K562 (cell line): Measurements from ENCODE around the gene SULT1C3. TPM values are rescaled to one million over a fixed set of nuclear protein-coding genes. Genes with fewer than 3 reads are reported as not detected.

Experiments used
- ATAC-seq: fragments of 200-7000 bp; cut with Tn5 transposase; 3 replicates; pipeline ENCODE4 v1.9.1; 2020; ENCODE audit warnings: moderate library complexity
- BruUV-seq: library from RNA; stranded (reverse); fragments of 400-500 nt; replicated peaks from 2 replicates; lab custom pipeline; 2021; lab: Mats Ljungman, UMichigan
- CTCF ChIA-PET: fragments of 300-600 bp; formaldehyde crosslinking; extraction: SDS; loops from one replicate; lab custom pipeline; 2021; ENCODE audit warnings: low intra/inter-chr PET ratio; lab: Yijun Ruan, JAX
- POLR2A ChIA-PET: fragments of 300-600, 350-650 bp; sonication (Branson Sonifier 250); formaldehyde crosslinking; extraction: SDS; loops from one replicate; lab custom pipeline; 2021; ENCODE audit warnings: antibody characterized with exemption, inconsistent platforms; lab: Yijun Ruan, JAX
- DNase-seq, 4 experiments: peaks; one replicate each; pipeline versions ENCODE4 v3.0.0 to v3.0.0-alpha.2; 2011 to 2018; ENCODE audit warnings: low spot score in 3 of 4, mixed read lengths in 3 of 4; ENCODE audit errors: extremely low read depth in 1 of 4
- FAIRE-seq: peaks from 2 replicates; lab custom pipeline; 2011; peaks lifted over from hg19 to GRCh38; lab: Jason Lieb, UNC
- H2AFZ ChIP-seq: 2 replicates; pipeline ENCODE4 v1.6.0; 2011; ENCODE audit warnings: low read depth, low read length, control low read depth, inconsistent platforms
- H3K27ac ChIP-seq: fragments of 200-600 bp; 3 replicates; pipeline ENCODE4 v1.8.0; 2011; ENCODE audit warnings: low read depth, mild to moderate bottlenecking, control low read depth, inconsistent platforms, low read length, moderate library complexity, mixed read lengths; ENCODE audit errors: extremely low read depth
- H3K27me3 ChIP-seq, 2 experiments: fragments of 300-600 bp in 1 of 2; 2 replicates in 1 of 2; 3 replicates in 1 of 2; pipeline versions ENCODE4 v1.6.0 to v1.8.0; 2011; ENCODE audit warnings: inconsistent platforms in 2 of 2, low read length in 2 of 2, mild to moderate bottlenecking in 1 of 2, mixed read lengths in 1 of 2, moderate library complexity in 1 of 2; ENCODE audit not compliant: control insufficient read depth in 2 of 2, insufficient read depth in 2 of 2
- H3K36me3 ChIP-seq: fragments of 300-600 bp; 3 replicates; pipeline ENCODE4 v1.8.0; 2011; ENCODE audit warnings: mild to moderate bottlenecking, low read length, inconsistent platforms; ENCODE audit not compliant: control insufficient read depth, insufficient read depth
- H3K4me1 ChIP-seq, 2 experiments: fragments of 200-600 bp in 1 of 2; replicated peaks in 1 of 2; 2 replicates in 1 of 2; 3 replicates in 1 of 2; pipeline versions ENCODE4 v1.5.1 to v1.8.0; 2011; ENCODE audit warnings: inconsistent platforms in 2 of 2, low read length in 2 of 2, mild to moderate bottlenecking in 1 of 2, mixed read lengths in 1 of 2, moderate library complexity in 1 of 2; ENCODE audit not compliant: control insufficient read depth in 2 of 2, insufficient read depth in 2 of 2
- H3K4me2 ChIP-seq: 2 replicates; pipeline ENCODE4 v1.6.1; 2011; ENCODE audit warnings: low read length, control low read depth, inconsistent platforms, mixed read lengths; ENCODE audit not compliant: insufficient read depth
- H3K4me3 ChIP-seq: fragments of 200-600 bp; sonication (generic), shearing (Covaris generic); 2 replicates; pipeline ENCODE4 v1.5.1; 2016; ENCODE audit warnings: control low read depth, inconsistent platforms
- H3K79me2 ChIP-seq: fragments of 200-600 bp; 3 replicates; pipeline ENCODE4 v1.8.0; 2011; ENCODE audit warnings: low read length, inconsistent platforms; ENCODE audit not compliant: control insufficient read depth, insufficient read depth
- H3K9ac ChIP-seq, 2 experiments: 2 replicates each; pipeline versions ENCODE4 v1.6.0 to v1.6.1; 2011; ENCODE audit warnings: low read depth in 2 of 2, low read length in 2 of 2, control low read depth in 1 of 2, inconsistent platforms in 1 of 2, mild to moderate bottlenecking in 1 of 2, mixed read lengths in 1 of 2; ENCODE audit not compliant: insufficient read depth in 1 of 2
- H3K9me1 ChIP-seq: one replicate; pipeline ENCODE4 v1.6.0; 2011; ENCODE audit warnings: inconsistent platforms, mild to moderate bottlenecking, low read length, moderate library complexity; ENCODE audit not compliant: control insufficient read depth, insufficient read depth
- H3K9me3 ChIP-seq: replicated peaks from 2 replicates; pipeline ENCODE4 v1.5.1; 2011; ENCODE audit warnings: low read depth, low read length, inconsistent platforms; ENCODE audit not compliant: control insufficient read depth, insufficient read depth
- H4K20me1 ChIP-seq: replicated peaks from 2 replicates; pipeline ENCODE4 v1.6.1; 2011; ENCODE audit warnings: low read length, inconsistent platforms, mixed read lengths; ENCODE audit not compliant: control insufficient read depth, insufficient read depth
- BACH1 ChIP-seq: fragments of 200-800 bp; sonication (Bioruptor generic); IDR thresholded peaks from 2 replicates; pipeline ENCODE4 v1.6.1; 2016; ENCODE audit warnings: missing genetic modification characterization, missing compliant biosample characterization
- CHCHD3 ChIP-seq: fragments of 250-450 bp; sonication (Bioruptor Pico); IDR thresholded peaks from 2 replicates; pipeline ENCODE4 v2.1.2; 2022; ENCODE audit warnings: mild to moderate bottlenecking
- DPF2 ChIP-seq: fragments of 450-650 bp; IDR thresholded peaks from 2 replicates; pipeline ENCODE4 v1.6.1; 2016
- KAT2B ChIP-seq: IDR thresholded peaks from one replicate; pipeline ENCODE4 v1.6.1; 2012; ENCODE audit warnings: low read depth, mild to moderate bottlenecking, control low read depth, inconsistent platforms, low read length, moderate library complexity
- LEF1 ChIP-seq: fragments of 450-650 bp; IDR thresholded peaks from 2 replicates; pipeline ENCODE4 v1.6.1; 2016; ENCODE audit warnings: mild to moderate bottlenecking
- MYC ChIP-seq, 2 experiments: fragments of 250-450 bp in 1 of 2; sonication (Bioruptor Pico) in 1 of 2; IDR thresholded peaks; 2 replicates each; pipeline versions ENCODE4 v1.5.1 to v1.6.1; 2012 to 2021; ENCODE audit warnings: low read depth in 2 of 2, borderline replicate concordance in 1 of 2, improper control_type of control experiment in 1 of 2, low read length in 1 of 2, mild to moderate bottlenecking in 1 of 2, moderate library complexity in 1 of 2
- NFIC ChIP-seq: fragments of 450-650 bp; IDR thresholded peaks from 2 replicates; pipeline ENCODE4 v1.6.1; 2017; ENCODE audit warnings: mild to moderate bottlenecking, inconsistent platforms
- SRSF9 ChIP-seq: fragments of 200-400 bp; formaldehyde crosslinking; IDR thresholded peaks from 2 replicates; pipeline ENCODE4 v1.6.1; 2017; ENCODE audit warnings: low read depth, low read length, borderline replicate concordance
- ZNF311 ChIP-seq: fragments of 250-450 bp; sonication (Bioruptor Pico); IDR thresholded peaks from 2 replicates; pipeline ENCODE4 v1.4.0; 2020; ENCODE audit warnings: mild to moderate bottlenecking, moderate library complexity
- ZNF77 ChIP-seq: fragments of 250-450 bp; sonication (Bioruptor Pico); IDR thresholded peaks from 2 replicates; pipeline ENCODE4 v1.5.0; 2020
- WGBS: fragments of 100-300 bp; shearing (Covaris generic); methylation state at CpG from one replicate; pipeline ENCODE4 v1.1.6; 2016; ENCODE audit warnings: low coverage, mixed read lengths; ENCODE audit not compliant: insufficient coverage; ENCODE audit errors: missing lambda C conversion rate; 5-methylcytosine and 5-hydroxymethylcytosine counted together
- in situ Hi-C: fragments of 300-500 bp; cut with MboI; formaldehyde crosslinking; loops from 4 replicates; pipeline ENCODE4 v1.15.0; 2018; ENCODE audit warnings: inconsistent platforms, mixed read lengths
- intact Hi-C: fragments of 100-400 bp; cut with micrococcal nuclease; formaldehyde crosslinking; loops from 2 replicates; pipeline ENCODE4 v1.14.2; 2022
- polyA plus RNA-seq, 8 experiments: library from polyadenylated mRNA; depleted of rRNA in 4 of 8; stranded (reverse) in 5 of 8; unstranded in 3 of 8; fragments of >200 nt; fragmentation: Nextera tagmentation in 2 of 8; fragmentation: Illumina TruSeq in 1 of 8; extraction: Ambion mirVana in 2 of 8; extraction: Trizol in 1 of 8; gene quantifications; 2 replicates each; pipeline versions ENCODE4 v1.2.1 to v1.2.3, GENCODE V29; 2011 to 2014; ENCODE audit warnings: inconsistent platforms in 1 of 8, missing spikeins in 1 of 8
- total RNA-seq, 7 experiments: library from RNA; depleted of rRNA in 6 of 7; stranded (reverse); fragments of >200 nt in 6 of 7; fragmentation: Illumina TruSeq in 2 of 7; extraction: Trizol in 2 of 7; gene quantifications; 2 replicates each; pipeline versions ENCODE4 v1.2.1 to v1.2.3, GENCODE V29; 2011 to 2021; ENCODE audit warnings: low replicate concordance in 1 of 7
- TF ChIP-seq, protein P1 (sequence below): fragments of 250-450 bp; sonication (Bioruptor Pico); IDR thresholded peaks from 2 replicates; pipeline ENCODE4 v1.8.0; 2021; ENCODE audit warnings: mild to moderate bottlenecking, moderate library complexity

The SULT1C3 gene
- total and polyA plus RNA-seq, 9 of the 15 experiments (the other 6 are each of a cell fraction or from before 2014, with no cell fraction given) = not detected

DNA sequence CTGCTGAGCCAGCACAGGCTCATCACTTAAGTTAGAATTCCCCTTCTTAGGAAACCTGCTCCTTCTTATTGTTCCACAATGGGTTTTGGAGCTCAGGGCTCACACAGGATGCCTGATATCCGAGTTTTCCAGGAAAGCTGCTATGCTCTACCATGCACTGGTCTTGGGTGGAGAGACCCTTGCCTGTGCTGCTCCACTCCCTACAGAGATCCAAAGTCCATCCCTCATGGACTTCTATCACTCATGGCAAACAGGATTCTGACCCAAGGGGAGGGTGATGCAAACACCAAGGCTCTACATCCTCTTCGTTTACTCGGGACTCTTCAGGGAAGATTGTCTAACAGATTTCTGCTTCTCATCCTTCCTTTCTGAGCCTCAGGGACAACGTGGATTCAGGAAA, 54.1 kb downstream of the SULT1C3 start:
- Histone ChIP-seq H3K4me1 (no peaks in the 10 kb centered on the region), H3K4me3 (no peak overlapping the region), H3K27me3 (peaks cover 2 to 42% of the 10 kb centered on the region in 2 experiments; a peak in 3 of 5 replicates), H3K4me2 (no peak overlapping the region), H3K36me3 (no peaks in the 10 kb centered on the region), H3K9me1 (no peaks in the 10 kb centered on the region), H2AFZ (no peak overlapping the region), H3K79me2 (no peaks in the 10 kb centered on the region), H3K9me3 (no peaks in the 10 kb centered on the region), H3K9ac (no peak overlapping the region), H4K20me1 (no peaks in the 10 kb centered on the region), H3K27ac (no peak overlapping the region)
- ChIA-PET CTCF (no interaction called here), POLR2A (no interaction called here)
- no TSS peak for BruUV-seq
- intact Hi-C loops = no loop called here
- FAIRE-seq = no peak
- TF ChIP-seq SRSF9 (no peak), NFIC (no peak), MYC (IDR thresholded peaks at IDR 0.05; ENCODE audit: low read depth, low read length) (no peak), MYC (CRISPR knock-in tag; IDR thresholded peaks at IDR 0.05; ENCODE audit: borderline replicate concordance, low read depth) (no peak), LEF1 (no peak), KAT2B (no peak), DPF2 (no peak), CHCHD3 (no peak), ZNF311 (CRISPR knock-in tag) (no peak), ZNF77 (CRISPR knock-in tag) (no peak), BACH1 (tag) (no peak)
- TF ChIP-seq, protein P1, sequence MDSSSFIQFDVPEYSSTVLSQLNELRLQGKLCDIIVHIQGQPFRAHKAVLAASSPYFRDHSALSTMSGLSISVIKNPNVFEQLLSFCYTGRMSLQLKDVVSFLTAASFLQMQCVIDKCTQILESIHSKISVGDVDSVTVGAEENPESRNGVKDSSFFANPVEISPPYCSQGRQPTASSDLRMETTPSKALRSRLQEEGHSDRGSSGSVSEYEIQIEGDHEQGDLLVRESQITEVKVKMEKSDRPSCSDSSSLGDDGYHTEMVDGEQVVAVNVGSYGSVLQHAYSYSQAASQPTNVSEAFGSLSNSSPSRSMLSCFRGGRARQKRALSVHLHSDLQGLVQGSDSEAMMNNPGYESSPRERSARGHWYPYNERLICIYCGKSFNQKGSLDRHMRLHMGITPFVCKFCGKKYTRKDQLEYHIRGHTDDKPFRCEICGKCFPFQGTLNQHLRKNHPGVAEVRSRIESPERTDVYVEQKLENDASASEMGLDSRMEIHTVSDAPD (CRISPR knock-in tag) = no peak
- no peak for DNase-seq
- 0% methylated on average over 4 of the region's 4 CpGs for WGBS
- ATAC-seq = no peak
- in situ Hi-C loops = no loop called here
